Skeletal muscle satellite cell (primary cell): ENCODE measurements around the gene FAM219B.
"Not testable (repeated sequence)": the region's sequence is repeated elsewhere in the genome, so short reads cannot be mapped to it uniquely, and the experiment has no call there.

ENCODE experiments used
- H3K27me3 ChIP-seq: 2 replicates; pipeline ENCODE4 v1.7.0; 2013; ENCODE audit warnings: low read length; ENCODE audit not compliant: control insufficient read depth, insufficient read depth
- H3K36me3 ChIP-seq: 2 replicates; pipeline ENCODE4 v1.7.0; 2013; ENCODE audit warnings: mild to moderate bottlenecking, control low read depth, low read length; ENCODE audit not compliant: insufficient read depth
- H3K4me1 ChIP-seq: 2 replicates; pipeline ENCODE4 v1.7.0; 2013; ENCODE audit warnings: low read length; ENCODE audit not compliant: control insufficient read depth, insufficient read depth
- H3K4me2 ChIP-seq: 2 replicates; pipeline ENCODE4 v1.7.0; 2013; ENCODE audit warnings: mild to moderate bottlenecking, low read length
- H3K4me3 ChIP-seq: 2 replicates; pipeline ENCODE4 v1.7.0; 2013; ENCODE audit warnings: low read length
- H3K9ac ChIP-seq: 2 replicates; pipeline ENCODE4 v1.7.0; 2013; ENCODE audit warnings: mild to moderate bottlenecking, low read depth, low read length, moderate library complexity
- H3K9me3 ChIP-seq: replicated peaks from 2 replicates; pipeline ENCODE4 v1.7.0; 2013; ENCODE audit warnings: mild to moderate bottlenecking, control low read depth, low read length

The FAM219B gene

GRCh38 chr15:74928771-74929198, 22.1 kb upstream of the FAM219B start:
- Histone ChIP-seq H3K4me1 (no peaks in the 10 kb centered on the region), H3K9ac (no peak overlapping the region), H3K9me3 (no peaks in the 10 kb centered on the region), H3K4me3 (no peak overlapping the region), H3K4me2 (no peak overlapping the region), H3K36me3 (peaks cover 35% of the 10 kb centered on the region), H3K27me3 (no peaks in the 10 kb centered on the region)

GRCh38 chr15:74924525-74924924, 17.9 kb upstream of the FAM219B start:
- Histone ChIP-seq H3K4me1 (no peaks in the 10 kb centered on the region), H3K9ac (no peak overlapping the region), H3K4me3 (no peak overlapping the region), H3K27me3 (no peaks in the 10 kb centered on the region), H3K9me3 (no peaks in the 10 kb centered on the region), H3K36me3 (peaks cover 53% of the 10 kb centered on the region), H3K4me2 (no peak overlapping the region)

- Histone ChIP-seq H3K9ac (no peak overlapping the region), H3K36me3 (peaks cover 49% of the 10 kb centered on the region), H3K4me3 (no peak overlapping the region), H3K27me3 (no peaks in the 10 kb centered on the region), H3K9me3 (no peaks in the 10 kb centered on the region), H3K4me1 (no peaks in the 10 kb centered on the region), H3K4me2 (no peak overlapping the region)
These were observed 13.8 kb upstream of the FAM219B start for GRCh38 chr15:74920456-74920855.

- Histone ChIP-seq H3K4me3 (no peak overlapping the region), H3K4me1 (no peaks in the 10 kb centered on the region), H3K36me3 (peaks cover 44% of the 10 kb centered on the region), H3K9me3 (no peaks in the 10 kb centered on the region), H3K9ac (no peak overlapping the region), H3K4me2 (no peak overlapping the region), H3K27me3 (no peaks in the 10 kb centered on the region)
These were observed 11.0 kb upstream of the FAM219B start for GRCh38 chr15:74917676-74918075.

GRCh38 chr15:74913799-74914198, 7.1 kb upstream of the FAM219B start:
- H3K9ac ChIP-seq: not testable (repeated sequence)

GRCh38 chr15:74913041-74913440, 6.4 kb upstream of the FAM219B start:
- Histone ChIP-seq H3K4me1 (no peaks in the 10 kb centered on the region), H3K36me3 (peaks cover 20% of the 10 kb centered on the region), H3K9me3 (no peaks in the 10 kb centered on the region), H3K9ac (no peak overlapping the region), H3K27me3 (no peaks in the 10 kb centered on the region), H3K4me2 (no peak overlapping the region), H3K4me3 (no peak overlapping the region)

More at GRCh38 chr15:74913799-74914198, 7.1 kb upstream of the FAM219B start:
- not testable (repeated sequence) for H3K9me3 ChIP-seq, H3K4me2 ChIP-seq, H3K4me1 ChIP-seq, H3K4me3 ChIP-seq, H3K27me3 ChIP-seq
- peaks cover 27% of the 10 kb centered on the region for H3K36me3 ChIP-seq

GRCh38 chr15:74908635-74909034, 2.0 kb upstream of the FAM219B start:
- H3K4me3 ChIP-seq: no peak overlapping the region
- no peak overlapping the region for H3K9ac ChIP-seq
- no peak overlapping the region for H3K4me2 ChIP-seq
- no peaks in the 10 kb centered on the region for H3K9me3 ChIP-seq
- H3K27me3 ChIP-seq: no peaks in the 10 kb centered on the region
- peaks cover 24% of the 10 kb centered on the region for H3K36me3 ChIP-seq
- peaks cover 25% of the 10 kb centered on the region for H3K4me1 ChIP-seq

GRCh38 chr15:74907163-74907870, 666 bp upstream of the FAM219B start:
- H3K9ac ChIP-seq: peak overlapping the region; percentile 94
- no peaks in the 10 kb centered on the region for H3K9me3 ChIP-seq
- H3K27me3 ChIP-seq: no peaks in the 10 kb centered on the region
- peaks cover 28% of the 10 kb centered on the region for H3K36me3 ChIP-seq
- peak overlapping the region; percentile 82 for H3K4me3 ChIP-seq
- H3K4me2 ChIP-seq: peak overlapping the region; percentile 81
- H3K4me1 ChIP-seq: peaks cover 27% of the 10 kb centered on the region

- peaks cover 30% of the 10 kb centered on the region for H3K4me1 ChIP-seq
- peak overlapping the region; percentile 81 for H3K4me2 ChIP-seq
- H3K9ac ChIP-seq: peak overlapping the region; percentile 94
- peak overlapping the region; percentile 82 for H3K4me3 ChIP-seq
- H3K36me3 ChIP-seq: peaks cover 31% of the 10 kb centered on the region
- no peaks in the 10 kb centered on the region for H3K27me3 ChIP-seq
- no peaks in the 10 kb centered on the region for H3K9me3 ChIP-seq
These were observed 593 bp downstream of the FAM219B start for GRCh38 chr15:74906067-74906449.

GRCh38 chr15:74904190-74904805, 2.4 kb downstream of the FAM219B start:
- H3K4me1 ChIP-seq: peaks cover 30% of the 10 kb centered on the region
- H3K4me3 ChIP-seq: peak overlapping the region; percentile 82
- H3K9me3 ChIP-seq: no peaks in the 10 kb centered on the region
- H3K27me3 ChIP-seq: no peaks in the 10 kb centered on the region
- peak overlapping the region; percentile 81 for H3K4me2 ChIP-seq
- H3K36me3 ChIP-seq: peaks cover 49% of the 10 kb centered on the region
- no peak overlapping the region for H3K9ac ChIP-seq

- peaks cover 55% of the 10 kb centered on the region for H3K36me3 ChIP-seq
- no peak overlapping the region for H3K9ac ChIP-seq
- no peak overlapping the region for H3K4me3 ChIP-seq
- H3K27me3 ChIP-seq: no peaks in the 10 kb centered on the region
- H3K9me3 ChIP-seq: no peaks in the 10 kb centered on the region
- H3K4me1 ChIP-seq: peaks cover 30% of the 10 kb centered on the region
- H3K4me2 ChIP-seq: no peak overlapping the region
These were observed 3.0 kb downstream of the FAM219B start for GRCh38 chr15:74903676-74904075.
